COLO668 (cell line): ENCODE measurements around the gene STRA6.

Experiments used
- DNase-seq: peaks from one replicate; lab custom pipeline; 2025; ENCODE audit not compliant: unreplicated experiment; lab: John Stamatoyannopoulos, UW

The STRA6 gene

GRCh38 chr15:74202452-74203401 lies at the start of gene STRA6:
Gene STRA6, minus strand, starts transcription at chr15:74202787. Its CDS starts 520 bp downstream, at chr15:74202267.
- DNase-seq, result no peak

GRCh38 chr15:74252291-74252690 lies 49.7 kb upstream of the STRA6 start:
- no peak for DNase-seq

GRCh38 chr15:74251131-74251811 lies 48.7 kb upstream of the STRA6 start:
- peak; percentile 19 for DNase-seq

GRCh38 chr15:74250266-74250665 lies 47.7 kb upstream of the STRA6 start:
- DNase-seq, result no peak

- peak; percentile 93 for DNase-seq
These were observed 42.9 kb upstream of the STRA6 start for GRCh38 chr15:74245342-74245931.

GRCh38 chr15:74244822-74245341 lies 42.3 kb upstream of the STRA6 start:
- no peak for DNase-seq

GRCh38 chr15:74243431-74243830 lies 40.8 kb upstream of the STRA6 start:
- DNase-seq, result peak; percentile 25

- no peak for DNase-seq
These were observed 40.0 kb upstream of the STRA6 start for GRCh38 chr15:74242441-74243185.

- no peak for DNase-seq
These were observed 38.5 kb upstream of the STRA6 start for GRCh38 chr15:74240897-74241614.

GRCh38 chr15:74240002-74240568 lies 37.5 kb upstream of the STRA6 start:
- peak; percentile 95 for DNase-seq

GRCh38 chr15:74239051-74239705 lies 36.6 kb upstream of the STRA6 start:
- DNase-seq, result peak; percentile 49

GRCh38 chr15:74235962-74236361 lies 33.4 kb upstream of the STRA6 start, which contains the start of gene CCDC33:
Gene CCDC33, plus strand, starts transcription at chr15:74236326. Its CDS starts 394 bp downstream, at chr15:74236720.
- peak; percentile 94 for DNase-seq

GRCh38 chr15:74234598-74234875 lies 31.9 kb upstream of the STRA6 start:
- no peak for DNase-seq

- no peak for DNase-seq
These were observed 31.4 kb upstream of the STRA6 start for GRCh38 chr15:74233851-74234597.

- DNase-seq, result no peak
These were observed 30.8 kb upstream of the STRA6 start for GRCh38 chr15:74233373-74233772.

- DNase-seq, result no peak
These were observed 28.9 kb upstream of the STRA6 start for GRCh38 chr15:74231475-74231874.

GRCh38 chr15:74229686-74230085 lies 27.1 kb upstream of the STRA6 start:
- no peak for DNase-seq

- no peak for DNase-seq
These were observed 26.1 kb upstream of the STRA6 start for GRCh38 chr15:74228723-74229081.
